ENCODE data around the gene MSI2. TPM values are rescaled to one million over a fixed set of nuclear protein-coding genes. Genes with fewer than 3 reads are reported as not detected.

MSI2 gene
- total RNA-seq, 1 donor from 2014 or later: 144 TPM

DNA sequence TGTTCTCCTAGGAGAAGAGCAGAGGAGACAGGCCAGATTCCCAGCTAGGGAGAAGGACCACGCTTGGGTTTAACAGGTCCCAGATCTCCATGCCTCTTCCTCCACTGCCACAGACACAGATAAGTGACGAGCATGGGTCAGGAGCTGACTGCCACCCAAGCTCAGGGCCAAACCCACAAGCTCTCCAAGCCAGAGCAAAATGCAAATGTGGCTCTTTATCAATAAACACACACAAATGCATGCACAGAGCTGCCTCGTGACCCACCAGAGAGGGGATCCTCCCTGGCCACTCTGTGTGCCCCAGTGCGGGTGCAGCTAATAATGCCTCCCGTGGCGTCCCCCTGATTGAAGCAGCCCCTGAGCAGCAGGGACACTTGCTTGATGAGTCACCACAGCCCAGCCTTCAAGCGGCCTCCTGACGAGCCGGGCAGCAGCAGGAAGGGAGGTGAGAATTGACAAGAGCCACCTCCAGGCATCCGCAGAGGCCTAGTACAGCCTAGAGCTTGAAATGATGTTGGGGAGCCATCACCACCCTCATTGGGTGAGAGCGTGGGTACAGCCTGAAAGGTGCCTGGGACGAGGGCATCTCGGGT lies 344.9 kb downstream of the MSI2 start:
- no peak overlapping the region for H3K27ac Mint-ChIP-seq

DNA sequence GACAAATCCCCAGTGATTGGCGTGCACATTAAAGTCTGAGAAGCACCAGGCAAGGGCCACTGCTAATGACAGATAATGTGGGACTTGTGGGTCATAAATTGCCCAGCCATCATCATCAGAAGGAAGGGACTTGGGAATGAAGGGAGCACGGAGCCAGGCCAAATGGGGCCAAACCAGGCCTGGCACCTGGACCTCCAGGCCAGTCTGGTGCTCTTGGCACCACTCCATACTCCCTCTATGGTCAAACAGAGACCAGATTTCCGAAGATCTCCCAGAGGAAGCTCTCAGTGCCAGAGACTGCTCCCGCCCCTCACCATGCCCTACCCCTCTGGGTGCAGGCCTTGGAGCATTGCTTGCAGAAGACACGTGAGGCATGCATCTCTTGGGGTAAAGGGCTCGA lies 346.6 kb downstream of the MSI2 start:
- H3K4me3 Mint-ChIP-seq: no peak overlapping the region
- H3K36me3 Mint-ChIP-seq: no peaks in the 10 kb centered on the region
- H3K27ac Mint-ChIP-seq: no peak overlapping the region
- no peaks in the 10 kb centered on the region for H3K27me3 Mint-ChIP-seq (ENCODE audit: low read depth)
- no peak for DNase-seq (ENCODE audit: low spot score in 2 of 2, unreplicated experiment in 2 of 2)
- TF ChIP-seq, protein P1, sequence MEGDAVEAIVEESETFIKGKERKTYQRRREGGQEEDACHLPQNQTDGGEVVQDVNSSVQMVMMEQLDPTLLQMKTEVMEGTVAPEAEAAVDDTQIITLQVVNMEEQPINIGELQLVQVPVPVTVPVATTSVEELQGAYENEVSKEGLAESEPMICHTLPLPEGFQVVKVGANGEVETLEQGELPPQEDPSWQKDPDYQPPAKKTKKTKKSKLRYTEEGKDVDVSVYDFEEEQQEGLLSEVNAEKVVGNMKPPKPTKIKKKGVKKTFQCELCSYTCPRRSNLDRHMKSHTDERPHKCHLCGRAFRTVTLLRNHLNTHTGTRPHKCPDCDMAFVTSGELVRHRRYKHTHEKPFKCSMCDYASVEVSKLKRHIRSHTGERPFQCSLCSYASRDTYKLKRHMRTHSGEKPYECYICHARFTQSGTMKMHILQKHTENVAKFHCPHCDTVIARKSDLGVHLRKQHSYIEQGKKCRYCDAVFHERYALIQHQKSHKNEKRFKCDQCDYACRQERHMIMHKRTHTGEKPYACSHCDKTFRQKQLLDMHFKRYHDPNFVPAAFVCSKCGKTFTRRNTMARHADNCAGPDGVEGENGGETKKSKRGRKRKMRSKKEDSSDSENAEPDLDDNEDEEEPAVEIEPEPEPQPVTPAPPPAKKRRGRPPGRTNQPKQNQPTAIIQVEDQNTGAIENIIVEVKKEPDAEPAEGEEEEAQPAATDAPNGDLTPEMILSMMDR (IDR thresholded peaks at IDR 0.05; ENCODE audit: unreplicated experiment): no peak
- H3K4me1 Mint-ChIP-seq: peaks cover 36% of the 10 kb centered on the region
- H3K9me3 Mint-ChIP-seq: no peaks in the 10 kb centered on the region

More for the DNA sequence above, 344.9 kb downstream of the MSI2 start:
- Mint-ChIP-seq H3K27me3 (ENCODE audit: low read depth) (no peaks in the 10 kb centered on the region), H3K9me3 (no peaks in the 10 kb centered on the region), H3K4me1 (peaks cover 34% of the 10 kb centered on the region), H3K36me3 (no peaks in the 10 kb centered on the region), H3K4me3 (no peak overlapping the region)
- no peak for DNase-seq (ENCODE audit: low spot score in 2 of 2, unreplicated experiment in 2 of 2)
- TF ChIP-seq, protein P1 (IDR thresholded peaks at IDR 0.05; ENCODE audit: unreplicated experiment): no peak

DNA sequence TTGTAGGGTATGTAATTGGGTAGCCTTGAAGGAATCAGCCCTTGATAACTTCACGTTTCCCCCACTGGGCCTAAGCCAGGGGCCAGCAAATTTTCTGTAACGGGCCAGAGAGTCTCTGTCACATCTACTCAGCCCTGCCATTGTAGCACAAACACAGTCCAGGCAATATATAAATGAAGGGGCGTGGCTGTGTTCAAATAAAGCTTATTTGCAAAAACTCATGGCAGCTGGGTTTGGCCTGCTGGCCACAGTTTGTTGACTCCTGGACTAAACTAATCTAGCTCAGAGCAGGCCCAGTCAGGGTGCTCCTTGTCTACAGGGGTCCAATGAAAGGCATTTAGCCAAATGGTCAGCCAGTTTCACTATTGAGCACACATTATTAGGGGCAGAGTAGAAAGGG lies 347.2 kb downstream of the MSI2 start:
- no peak for DNase-seq (ENCODE audit: low spot score in 2 of 2, unreplicated experiment in 2 of 2)
- TF ChIP-seq, protein P1 (IDR thresholded peaks at IDR 0.05; ENCODE audit: unreplicated experiment): no peak
- Mint-ChIP-seq H3K36me3 (no peaks in the 10 kb centered on the region), H3K27ac (peak overlapping the region; percentile 69), H3K9me3 (no peaks in the 10 kb centered on the region), H3K4me1 (peaks cover 33% of the 10 kb centered on the region), H3K27me3 (ENCODE audit: low read depth) (no peaks in the 10 kb centered on the region), H3K4me3 (no peak overlapping the region)

DNA sequence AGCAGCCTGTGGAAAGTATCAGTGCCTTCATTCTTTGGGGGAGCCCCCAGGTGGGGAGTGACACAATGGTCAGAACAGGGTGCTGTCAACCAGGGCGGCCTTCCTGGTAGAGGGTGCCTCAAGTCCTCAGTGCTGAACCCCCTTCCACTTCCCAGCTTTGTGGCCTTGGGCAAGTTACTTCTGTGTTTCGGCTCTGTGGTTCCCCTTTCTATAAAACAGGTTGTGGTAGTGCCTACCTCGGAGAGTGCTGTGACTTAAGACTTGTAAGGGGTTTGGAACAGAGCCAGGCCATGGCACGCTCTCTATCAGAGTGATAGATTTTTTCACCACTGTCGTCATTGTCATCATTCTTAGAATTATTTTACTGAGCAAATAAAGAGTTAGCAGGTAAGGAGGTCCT lies 347.7 kb downstream of the MSI2 start:
- H3K27me3 Mint-ChIP-seq (ENCODE audit: low read depth): no peaks in the 10 kb centered on the region
- H3K36me3 Mint-ChIP-seq: no peaks in the 10 kb centered on the region
- no peak overlapping the region for H3K4me3 Mint-ChIP-seq
- H3K4me1 Mint-ChIP-seq: peaks cover 38% of the 10 kb centered on the region
- H3K27ac Mint-ChIP-seq: peak overlapping the region; percentile 69
- TF ChIP-seq, protein P1 (IDR thresholded peaks at IDR 0.05; ENCODE audit: unreplicated experiment): no peak
- H3K9me3 Mint-ChIP-seq: no peaks in the 10 kb centered on the region
- no peak for DNase-seq (ENCODE audit: low spot score in 2 of 2, unreplicated experiment in 2 of 2)

DNA sequence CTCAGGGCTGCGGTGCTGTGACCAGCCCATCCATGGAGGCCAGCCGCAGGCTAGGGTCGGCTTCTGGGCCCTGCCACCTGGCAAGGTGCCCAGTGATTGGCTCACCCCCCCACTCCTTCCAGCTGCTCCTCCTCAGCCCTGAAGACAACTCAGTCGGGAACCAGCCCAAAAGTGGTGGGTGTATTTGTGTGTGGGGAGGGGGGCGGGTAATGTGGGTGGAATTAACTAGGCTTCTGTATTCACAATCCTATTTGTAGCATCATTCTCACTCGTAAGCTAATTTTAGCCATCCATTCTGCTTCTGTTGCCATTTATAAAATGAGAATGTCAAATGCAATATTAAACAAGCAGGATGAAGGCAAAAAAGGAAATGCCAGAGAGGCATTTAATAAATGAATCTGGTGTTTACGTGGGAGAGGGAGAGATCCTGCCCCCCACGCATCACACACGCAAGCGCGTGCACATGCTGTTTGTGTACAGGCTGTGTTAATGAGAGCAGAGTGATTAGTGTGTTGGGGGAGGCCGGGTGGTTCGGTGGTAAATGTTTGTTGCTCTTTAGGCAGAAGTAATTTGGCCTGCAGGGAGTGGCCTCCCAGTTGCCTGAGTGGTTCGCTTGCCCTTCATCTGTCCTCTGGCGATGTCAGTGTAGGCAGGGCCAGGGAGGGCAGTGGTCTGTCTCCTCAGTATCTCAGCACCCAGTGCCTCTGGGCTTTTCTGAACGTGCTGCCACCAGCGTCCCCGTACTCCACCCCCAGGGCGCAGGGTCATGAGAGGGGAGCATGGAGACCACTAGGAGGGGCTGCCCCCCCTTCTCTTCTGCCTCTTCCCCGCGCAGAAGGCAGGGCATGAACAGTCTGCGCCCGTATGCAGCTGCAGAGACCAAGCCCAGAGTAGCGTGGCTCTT lies 348.7 kb downstream of the MSI2 start:
- H3K4me3 Mint-ChIP-seq: peak overlapping the region; percentile 15
- H3K4me1 Mint-ChIP-seq: peaks cover 48% of the 10 kb centered on the region
- H3K9me3 Mint-ChIP-seq: no peaks in the 10 kb centered on the region

More for the DNA sequence above, 348.7 kb downstream of the MSI2 start:
- DNase-seq (ENCODE audit: low spot score in 2 of 2, unreplicated experiment in 2 of 2): no peak
- H3K27me3 Mint-ChIP-seq (ENCODE audit: low read depth): no peaks in the 10 kb centered on the region
- TF ChIP-seq, protein P1 (IDR thresholded peaks at IDR 0.05; ENCODE audit: unreplicated experiment): no peak
- H3K27ac Mint-ChIP-seq: peak overlapping the region; percentile 77
- H3K36me3 Mint-ChIP-seq: no peaks in the 10 kb centered on the region

Measured in mesothelial cell of epicardium (in vitro differentiated cells).